Measurements from ENCODE around the gene AATF.

- no peak for TF ChIP-seq EZH2 (IDR thresholded peaks at IDR 0.05; ENCODE audit: borderline replicate concordance)
- TF ChIP-seq, protein P1, sequence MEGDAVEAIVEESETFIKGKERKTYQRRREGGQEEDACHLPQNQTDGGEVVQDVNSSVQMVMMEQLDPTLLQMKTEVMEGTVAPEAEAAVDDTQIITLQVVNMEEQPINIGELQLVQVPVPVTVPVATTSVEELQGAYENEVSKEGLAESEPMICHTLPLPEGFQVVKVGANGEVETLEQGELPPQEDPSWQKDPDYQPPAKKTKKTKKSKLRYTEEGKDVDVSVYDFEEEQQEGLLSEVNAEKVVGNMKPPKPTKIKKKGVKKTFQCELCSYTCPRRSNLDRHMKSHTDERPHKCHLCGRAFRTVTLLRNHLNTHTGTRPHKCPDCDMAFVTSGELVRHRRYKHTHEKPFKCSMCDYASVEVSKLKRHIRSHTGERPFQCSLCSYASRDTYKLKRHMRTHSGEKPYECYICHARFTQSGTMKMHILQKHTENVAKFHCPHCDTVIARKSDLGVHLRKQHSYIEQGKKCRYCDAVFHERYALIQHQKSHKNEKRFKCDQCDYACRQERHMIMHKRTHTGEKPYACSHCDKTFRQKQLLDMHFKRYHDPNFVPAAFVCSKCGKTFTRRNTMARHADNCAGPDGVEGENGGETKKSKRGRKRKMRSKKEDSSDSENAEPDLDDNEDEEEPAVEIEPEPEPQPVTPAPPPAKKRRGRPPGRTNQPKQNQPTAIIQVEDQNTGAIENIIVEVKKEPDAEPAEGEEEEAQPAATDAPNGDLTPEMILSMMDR (IDR thresholded peaks at IDR 0.05; ENCODE audit: poor library complexity) = no peak
These were observed 138.2 kb downstream of the AATF start for GRCh38 chr17:37086948-37087347.

Data from hepatocyte (in vitro differentiated cells).